GM18873 (cell line): Measurements from ENCODE around the gene SCAANT1.

ENCODE experiments used
- ATAC-seq: cut with Tn5 transposase; IDR thresholded peaks from one replicate; pipeline ENCODE4 v1.9.1; 2021; ENCODE audit warnings: mild to moderate bottlenecking, moderate library complexity, moderate number of reproducible peaks; ENCODE audit not compliant: unreplicated experiment, low FRiP score

SCAANT1 gene

GRCh38 chr3:63864965-63865327 is 47.2 kb downstream of the SCAANT1 start:
- ATAC-seq, result no peak

- no peak for ATAC-seq
Measured at GRCh38 chr3:63864008-63864964, 47.9 kb downstream of the SCAANT1 start.

- peak; percentile 44 for ATAC-seq
Measured at GRCh38 chr3:63863150-63864007, 48.8 kb downstream of the SCAANT1 start, which contains the start of the genes ATXN7 and THOC7. Gene ATXN7 (plus strand): TSS chr3:63863867. CDS start chr3:63912599, 48,732 bp downstream. Gene THOC7 (minus strand): TSS chr3:63863805. CDS start chr3:63863790, 15 bp downstream.

- peak; percentile 15 for ATAC-seq
Measured at GRCh38 chr3:63862804-63863149, 49.4 kb downstream of the SCAANT1 start.
